Mucosa of rectum (tissue), 2 donors: ENCODE results near the gene PDZD2.

Source experiments
- H3K27ac ChIP-seq, 2 donors: one replicate each; pipeline ENCODE4 v1.7.0; 2013; ENCODE audit warnings: inconsistent platforms in 2 of 2, low read depth in 2 of 2, low read length in 2 of 2
- H3K27me3 ChIP-seq, 2 donors: one replicate each; pipeline ENCODE4 v1.7.0; 2013; ENCODE audit warnings: low read length in 2 of 2; ENCODE audit not compliant: control insufficient read depth in 2 of 2, insufficient read depth in 2 of 2
- H3K36me3 ChIP-seq, 2 donors: one replicate each; pipeline ENCODE4 v1.7.0; 2013; ENCODE audit warnings: low read length in 2 of 2; ENCODE audit not compliant: control insufficient read depth in 2 of 2, insufficient read depth in 2 of 2
- H3K4me1 ChIP-seq, 2 donors: one replicate each; pipeline ENCODE4 v1.7.0; 2013; ENCODE audit warnings: low read length in 2 of 2, mild to moderate bottlenecking in 1 of 2; ENCODE audit not compliant: control insufficient read depth in 2 of 2, insufficient read depth in 2 of 2
- H3K4me3 ChIP-seq, 2 donors: one replicate each; pipeline ENCODE4 v1.7.0; 2013; ENCODE audit warnings: low read length in 2 of 2
- H3K9ac ChIP-seq, 2 donors: one replicate each; pipeline ENCODE4 v1.7.0; 2013; ENCODE audit warnings: low read length in 2 of 2, low read depth in 1 of 2, mild to moderate bottlenecking in 1 of 2
- H3K9me3 ChIP-seq, 2 donors: one replicate each; pipeline ENCODE4 v1.7.0; 2013; ENCODE audit warnings: low read length in 2 of 2; ENCODE audit not compliant: control insufficient read depth in 2 of 2
- donor health status: healthy.
- donor health status: Normal muscosa, but diverticular disease.

The PDZD2 gene

GRCh38 chr5:32138839-32139493, 500.0 kb downstream of the PDZD2 start:
- no peaks in the 10 kb centered on the region for H3K27me3 ChIP-seq
- no peaks in the 10 kb centered on the region for H3K9me3 ChIP-seq
- no peak overlapping the region for H3K27ac ChIP-seq

GRCh38 chr5:32143617-32144377, 504.9 kb downstream of the PDZD2 start:
- Histone ChIP-seq H3K9me3 (no peaks in the 10 kb centered on the region), H3K4me3 (no peak overlapping the region), H3K27ac (no peak overlapping the region), H3K9ac (no peak overlapping the region), H3K36me3 (peaks cover 0 to under 1% of the 10 kb centered on the region in 2 donors), H3K27me3 (no peaks in the 10 kb centered on the region), H3K4me1 (peaks cover 8% of the 10 kb centered on the region in 2 donors)

More at GRCh38 chr5:32138839-32139493, 500.0 kb downstream of the PDZD2 start:
- Histone ChIP-seq H3K9ac (no peak overlapping the region), H3K4me3 (no peak overlapping the region), H3K4me1 (no peaks in the 10 kb centered on the region), H3K36me3 (peaks cover 9 to 17% of the 10 kb centered on the region in 2 donors)

- Histone ChIP-seq H3K9ac (no peak overlapping the region), H3K4me1 (peaks cover 8% of the 10 kb centered on the region in 2 donors), H3K27me3 (no peaks in the 10 kb centered on the region), H3K9me3 (no peaks in the 10 kb centered on the region), H3K27ac (no peak overlapping the region), H3K4me3 (no peak overlapping the region), H3K36me3 (peaks cover 0 to 3% of the 10 kb centered on the region in 2 donors)
These were observed 505.7 kb downstream of the PDZD2 start for GRCh38 chr5:32144378-32145207.

- H3K9ac ChIP-seq: no peak overlapping the region
- H3K27ac ChIP-seq: no peak overlapping the region
- peaks cover 8% of the 10 kb centered on the region in 2 donors for H3K4me1 ChIP-seq
- no peaks in the 10 kb centered on the region for H3K27me3 ChIP-seq
- no peak overlapping the region for H3K4me3 ChIP-seq
- H3K36me3 ChIP-seq: peaks cover 0 to 3% of the 10 kb centered on the region in 2 donors
- H3K9me3 ChIP-seq: no peaks in the 10 kb centered on the region
These were observed 506.4 kb downstream of the PDZD2 start for GRCh38 chr5:32145378-32145777.

GRCh38 chr5:32147236-32147635, 508.3 kb downstream of the PDZD2 start:
- H3K4me3 ChIP-seq: no peak overlapping the region
- H3K36me3 ChIP-seq: peaks cover 0 to 3% of the 10 kb centered on the region in 2 donors
- peaks cover 8% of the 10 kb centered on the region in 2 donors for H3K4me1 ChIP-seq
- H3K27ac ChIP-seq: no peak overlapping the region
- H3K27me3 ChIP-seq: no peaks in the 10 kb centered on the region
- no peak overlapping the region for H3K9ac ChIP-seq
- no peaks in the 10 kb centered on the region for H3K9me3 ChIP-seq

GRCh38 chr5:32147959-32148358, 509.0 kb downstream of the PDZD2 start:
- Histone ChIP-seq H3K4me3 (no peak overlapping the region), H3K9me3 (no peaks in the 10 kb centered on the region), H3K9ac (no peak overlapping the region), H3K4me1 (peaks cover 8% of the 10 kb centered on the region in 2 donors), H3K27ac (no peak overlapping the region), H3K27me3 (no peaks in the 10 kb centered on the region), H3K36me3 (peaks cover 0 to 3% of the 10 kb centered on the region in 2 donors)

- Histone ChIP-seq H3K36me3 (peaks cover 0 to 3% of the 10 kb centered on the region in 2 donors), H3K27me3 (no peaks in the 10 kb centered on the region), H3K9ac (no peak overlapping the region), H3K27ac (no peak overlapping the region), H3K4me3 (no peak overlapping the region), H3K4me1 (peaks cover 6 to 7% of the 10 kb centered on the region in 2 donors), H3K9me3 (no peaks in the 10 kb centered on the region)
These were observed 511.4 kb downstream of the PDZD2 start for GRCh38 chr5:32150366-32150765.

GRCh38 chr5:32151198-32151597, 512.3 kb downstream of the PDZD2 start:
- Histone ChIP-seq H3K4me1 (peaks cover 0 to 3% of the 10 kb centered on the region in 2 donors), H3K27me3 (no peaks in the 10 kb centered on the region), H3K4me3 (no peak overlapping the region), H3K9ac (no peak overlapping the region), H3K36me3 (peaks cover 0 to 3% of the 10 kb centered on the region in 2 donors), H3K27ac (no peak overlapping the region), H3K9me3 (no peaks in the 10 kb centered on the region)

GRCh38 chr5:32153723-32154122, 514.8 kb downstream of the PDZD2 start:
- H3K4me1 ChIP-seq: peaks cover 0 to 3% of the 10 kb centered on the region in 2 donors
- H3K27ac ChIP-seq: no peak overlapping the region
- no peak overlapping the region for H3K4me3 ChIP-seq
- peaks cover 3 to 5% of the 10 kb centered on the region in 2 donors for H3K36me3 ChIP-seq
- H3K9ac ChIP-seq: no peak overlapping the region
- H3K9me3 ChIP-seq: no peaks in the 10 kb centered on the region
- H3K27me3 ChIP-seq: no peaks in the 10 kb centered on the region

- H3K4me1 ChIP-seq: peaks cover 0 to 3% of the 10 kb centered on the region in 2 donors
- H3K9ac ChIP-seq: no peak overlapping the region
- H3K27ac ChIP-seq: no peak overlapping the region
- no peaks in the 10 kb centered on the region for H3K9me3 ChIP-seq
- peaks cover 3% of the 10 kb centered on the region in 2 donors for H3K36me3 ChIP-seq
- no peak overlapping the region for H3K4me3 ChIP-seq
- no peaks in the 10 kb centered on the region for H3K27me3 ChIP-seq
These were observed 516.3 kb downstream of the PDZD2 start for GRCh38 chr5:32155211-32155610.
